IMR-90 (cell line): Measurements from ENCODE around the gene EPHB1. TPM values are rescaled to one million over a fixed set of nuclear protein-coding genes. Genes with fewer than 3 reads are reported as not detected.

ENCODE experiments used
- ATAC-seq: fragments of 200-7000 bp; cut with Tn5 transposase; 2 replicates; pipeline ENCODE4 v1.9.1; 2020; ENCODE audit warnings: low read depth, mild to moderate bottlenecking, moderate library complexity
- BruUV-seq: library from RNA; stranded (reverse); fragments of 400-500 nt; replicated peaks from 2 replicates; lab custom pipeline; 2021; lab: Mats Ljungman, UMichigan
- CTCF ChIA-PET: fragments of 300-600 bp; formaldehyde crosslinking; extraction: SDS; loops from one replicate; lab custom pipeline; 2021; ENCODE audit warnings: antibody characterized with exemption; lab: Yijun Ruan, JAX
- POLR2A ChIA-PET: fragments of 300-600 bp; sonication (Branson Sonifier 250); formaldehyde crosslinking; loops from one replicate; lab custom pipeline; 2022; ENCODE audit warnings: antibody characterized with exemption; ENCODE audit not compliant: unreplicated experiment; lab: Charles Lee
- DNase-seq: peaks from one replicate; pipeline ENCODE4 v3.0.0; 2013
- H2AFZ ChIP-seq: replicated peaks from 2 replicates; pipeline ENCODE3; 2013; ENCODE audit warnings: low read length, mild to moderate bottlenecking; ENCODE audit not compliant: poor library complexity
- H2AK5ac ChIP-seq: 2 replicates; pipeline ENCODE4 v1.6.1; 2013; ENCODE audit warnings: low read depth, low read length, inconsistent platforms
- H2AK9ac ChIP-seq: replicated peaks from 2 replicates; pipeline ENCODE3; 2013; ENCODE audit warnings: mild to moderate bottlenecking, low read depth, low read length, moderate library complexity; ENCODE audit not compliant: poor library complexity
- H2BK120ac ChIP-seq: 2 replicates; pipeline ENCODE4 v1.6.1; 2013; ENCODE audit warnings: low read depth, low read length, inconsistent platforms
- H2BK15ac ChIP-seq: 3 replicates; pipeline ENCODE4 v1.6.1; 2013; ENCODE audit warnings: low read depth, low read length, inconsistent platforms
- H2BK20ac ChIP-seq: 2 replicates; pipeline ENCODE4 v1.6.1; 2013; ENCODE audit warnings: low read depth, mild to moderate bottlenecking, inconsistent platforms, low read length, moderate library complexity
- H2BK5ac ChIP-seq: 2 replicates; pipeline ENCODE4 v1.6.1; 2013; ENCODE audit warnings: mild to moderate bottlenecking, low read depth, low read length, inconsistent platforms; ENCODE audit not compliant: poor library complexity, severe bottlenecking
- H3K14ac ChIP-seq: replicated peaks from 2 replicates; pipeline ENCODE4 v1.6.1; 2013; ENCODE audit warnings: low read depth, low read length, inconsistent platforms
- H3K18ac ChIP-seq: 2 replicates; pipeline ENCODE4 v1.6.1; 2013; ENCODE audit warnings: low read depth, low read length, control low read depth
- H3K23ac ChIP-seq: 2 replicates; pipeline ENCODE4 v1.6.1; 2013; ENCODE audit warnings: low read depth, low read length, inconsistent platforms
- H3K27ac ChIP-seq: 2 replicates; pipeline ENCODE4 v1.5.1; 2013; ENCODE audit warnings: mild to moderate bottlenecking, control low read depth, low read length; ENCODE audit not compliant: insufficient read depth
- H3K27me3 ChIP-seq: 2 replicates; pipeline ENCODE4 v1.6.1; 2013; ENCODE audit warnings: low read length; ENCODE audit not compliant: control insufficient read depth, insufficient read depth
- H3K36me3 ChIP-seq: 2 replicates; pipeline ENCODE4 v1.6.1; 2013; ENCODE audit warnings: low read length, mixed read lengths; ENCODE audit not compliant: control insufficient read depth, insufficient read depth
- H3K4ac ChIP-seq: 2 replicates; pipeline ENCODE4 v1.6.1; 2013; ENCODE audit warnings: low read depth, low read length, inconsistent platforms
- H3K4me1 ChIP-seq: 2 replicates; pipeline ENCODE4 v1.6.1; 2013; ENCODE audit warnings: low read length, mixed read lengths; ENCODE audit not compliant: control insufficient read depth, insufficient read depth
- H3K4me2 ChIP-seq: 2 replicates; pipeline ENCODE4 v1.6.1; 2013; ENCODE audit warnings: low read depth, mild to moderate bottlenecking, control low read depth, low read length, moderate library complexity
- H3K4me3 ChIP-seq: 2 replicates; pipeline ENCODE4 v1.5.1; 2013; ENCODE audit warnings: low read depth, mild to moderate bottlenecking, control low read depth, low read length, moderate library complexity; ENCODE audit not compliant: insufficient read depth
- H3K56ac ChIP-seq: 2 replicates; pipeline ENCODE4 v1.6.1; 2013; ENCODE audit warnings: low read length, inconsistent platforms; ENCODE audit not compliant: insufficient read depth; ENCODE audit errors: extremely low read depth
- H3K79me1 ChIP-seq, 2 experiments: 2 replicates each; pipeline ENCODE4 v1.6.1; 2013; ENCODE audit warnings: low read length in 2 of 2, inconsistent platforms in 1 of 2, low read depth in 1 of 2
- H3K9ac ChIP-seq: 2 replicates; pipeline ENCODE4 v1.6.1; 2013; ENCODE audit warnings: low read depth, low read length, control low read depth
- H3K9me1 ChIP-seq: 2 replicates; pipeline ENCODE4 v1.6.1; 2013; ENCODE audit warnings: low read length, inconsistent platforms; ENCODE audit not compliant: insufficient read depth
- H3K9me3 ChIP-seq: 2 replicates; pipeline ENCODE4 v1.6.1; 2013; ENCODE audit warnings: low read length; ENCODE audit not compliant: control insufficient read depth, insufficient read depth
- H4K20me1 ChIP-seq: 2 replicates; pipeline ENCODE4 v1.6.1; 2013; ENCODE audit warnings: low read length, inconsistent platforms; ENCODE audit not compliant: insufficient read depth
- H4K5ac ChIP-seq: 2 replicates; pipeline ENCODE4 v1.6.1; 2013; ENCODE audit warnings: mild to moderate bottlenecking, low read depth, low read length, control low read depth
- H4K8ac ChIP-seq, 2 experiments: 2 replicates each; pipeline ENCODE4 v1.6.1; 2013; ENCODE audit warnings: low read depth in 2 of 2, low read length in 2 of 2, control low read depth in 1 of 2, inconsistent platforms in 1 of 2
- H4K91ac ChIP-seq: 2 replicates; pipeline ENCODE4 v1.6.1; 2013; ENCODE audit warnings: low read depth, low read length, inconsistent platforms; ENCODE audit not compliant: insufficient read depth
- CEBPB ChIP-seq: IDR thresholded peaks from 2 replicates; pipeline ENCODE4 v1.6.1; 2012; ENCODE audit warnings: low read depth, low read length, improper control_type of control experiment
- CHD1 ChIP-seq: IDR thresholded peaks from 2 replicates; pipeline ENCODE4 v1.6.1; 2012; ENCODE audit warnings: low read depth, low read length, improper control_type of control experiment
- ELK1 ChIP-seq: fragments of 150-350 bp; IDR thresholded peaks from 2 replicates; pipeline ENCODE4 v1.6.1; 2016; ENCODE audit warnings: low read depth, mild to moderate bottlenecking, low read length, moderate library complexity, borderline replicate concordance
- FOS ChIP-seq: fragments of 150-350 bp; IDR thresholded peaks from 2 replicates; pipeline ENCODE4 v1.6.1; 2016; ENCODE audit warnings: low read depth, low read length
- MAZ ChIP-seq: IDR thresholded peaks from 2 replicates; pipeline ENCODE4 v1.6.1; 2012; ENCODE audit warnings: low read depth, mild to moderate bottlenecking, low read length, improper control_type of control experiment, moderate library complexity, borderline replicate concordance
- MXI1 ChIP-seq: IDR thresholded peaks from 2 replicates; pipeline ENCODE4 v1.6.1; 2012; ENCODE audit warnings: low read depth, mild to moderate bottlenecking, low read length, moderate library complexity, borderline replicate concordance
- NFE2L2 ChIP-seq: fragments of 150-350 bp; IDR thresholded peaks from 2 replicates; pipeline ENCODE4 v1.6.1; 2016; ENCODE audit warnings: low read depth, mild to moderate bottlenecking, low read length
- RAD21 ChIP-seq: IDR thresholded peaks from 2 replicates; pipeline ENCODE4 v1.6.1; 2012; ENCODE audit warnings: low read length, improper control_type of control experiment
- RCOR1 ChIP-seq: IDR thresholded peaks from 2 replicates; pipeline ENCODE4 v1.6.1; 2012; ENCODE audit warnings: mild to moderate bottlenecking, low read length, improper control_type of control experiment; ENCODE audit not compliant: insufficient replicate concordance
- RFX5 ChIP-seq: IDR thresholded peaks from 2 replicates; pipeline ENCODE4 v1.8.0; 2012; ENCODE audit warnings: low read depth, mild to moderate bottlenecking, low read length, moderate library complexity
- SMC3 ChIP-seq: fragments of 150-350 bp; IDR thresholded peaks from 2 replicates; pipeline ENCODE4 v1.6.1; 2016; ENCODE audit warnings: low read depth, mild to moderate bottlenecking, antibody characterized with exemption, low read length, moderate library complexity
- USF2 ChIP-seq: fragments of 150-350 bp; IDR thresholded peaks from 2 replicates; pipeline ENCODE4 v1.6.1; 2017; ENCODE audit warnings: mild to moderate bottlenecking, antibody characterized with exemption, low read length, low read depth
- WGBS, 2 experiments: methylation state at CpG; one replicate each; pipeline versions ENCODE4 v1.1.5 to v1.1.7; 2013; ENCODE audit warnings: missing lambda C conversion rate in 2 of 2; ENCODE audit not compliant: insufficient read length in 1 of 2; ENCODE audit errors: extremely low coverage in 2 of 2; 5-methylcytosine and 5-hydroxymethylcytosine counted together
- dilution Hi-C: fragments of 300-500 bp; cut with HindIII; formaldehyde crosslinking; loops from one replicate; pipeline ENCODE4 v1.14.3; 2018; ENCODE audit warnings: low sequenced_read_pairs; ENCODE audit not compliant: unreplicated experiment
- in situ Hi-C: fragments of 300-500 bp; cut with MboI; formaldehyde crosslinking; loops from 3 replicates; pipeline ENCODE4 v1.14.3; 2019; ENCODE audit warnings: low sequenced_read_pairs, inconsistent platforms, mixed read lengths
- intact Hi-C: fragments of 100-400 bp; cut with micrococcal nuclease; formaldehyde crosslinking; loops from 2 replicates; pipeline ENCODE4 v1.10.0; 2022
- polyA plus RNA-seq, 3 experiments: library from polyadenylated mRNA; depleted of rRNA; stranded (reverse); fragments of >200 nt; gene quantifications; 2 replicates each; pipeline ENCODE4 v1.2.3, GENCODE V29; 2012; ENCODE audit warnings: low replicate concordance in 1 of 3
- total RNA-seq: library from RNA; depleted of rRNA; stranded (reverse); fragments of >200 nt; gene quantifications from 2 replicates; pipeline ENCODE4 v1.2.3, GENCODE V29; 2012

EPHB1 gene
- total and polyA plus RNA-seq, 2 of the 4 experiments (the other 2 are of a cell fraction), result 0.17 to 0.36 TPM

- no peak overlapping the region for H2AFZ ChIP-seq
- no peak overlapping the region for H3K4ac ChIP-seq
- H2BK20ac ChIP-seq, result no peak overlapping the region
- intact Hi-C loops, result no loop called here
- ChIA-PET POLR2A (no interaction called here), CTCF (no interaction called here)
- no peak overlapping the region for H3K4me2 ChIP-seq
- H3K27ac ChIP-seq, result no peak overlapping the region
- BruUV-seq, result no TSS peak
- WGBS, 2 experiments, result 54% methylated on average over 2 of the region's 5 CpGs; no CpG with 5 or more reads in 1 of the 2 experiments
- H2BK120ac ChIP-seq, result no peak overlapping the region
- no peak overlapping the region for H3K23ac ChIP-seq
- TF ChIP-seq RFX5 (no peak), FOS (no peak), MAZ (no peak), CHD1 (no peak), ELK1 (no peak), USF2 (no peak), NFE2L2 (no peak), MXI1 (no peak), RCOR1 (no peak), RAD21 (no peak), CEBPB (no peak), SMC3 (no peak)
- H3K18ac ChIP-seq, result no peak overlapping the region
- DNase-seq, result no peak
- H3K56ac ChIP-seq, result no peak overlapping the region
- no peaks in the 10 kb centered on the region for H3K79me1 ChIP-seq
- H3K36me3 ChIP-seq, result no peaks in the 10 kb centered on the region
- H3K9ac ChIP-seq, result no peak overlapping the region
- H4K20me1 ChIP-seq, result no peaks in the 10 kb centered on the region
- no peak overlapping the region for H2BK15ac ChIP-seq
- H3K4me3 ChIP-seq, result no peak overlapping the region
- no peak overlapping the region for H2AK9ac ChIP-seq
- no peaks in the 10 kb centered on the region for H3K9me1 ChIP-seq
- no peak for ATAC-seq
- no peaks in the 10 kb centered on the region for H3K9me3 ChIP-seq
- in situ Hi-C loops, result no loop called here
- no peak overlapping the region for H4K91ac ChIP-seq
- no peak overlapping the region for H2BK5ac ChIP-seq
- H3K14ac ChIP-seq, result no peak overlapping the region
- H4K8ac ChIP-seq, result no peak overlapping the region
- no peaks in the 10 kb centered on the region for H3K27me3 ChIP-seq
- no peak overlapping the region for H2AK5ac ChIP-seq
- no peaks in the 10 kb centered on the region for H3K4me1 ChIP-seq
- dilution Hi-C loops, result no loop called here
- H4K5ac ChIP-seq, result no peak overlapping the region
These were observed 136.2 kb downstream of the EPHB1 start for GRCh38 chr3:134931045-134931785.
